GM19372 (cell line): ENCODE results near the gene GNPTAB.
A peak's percentile ranks its signal among the peaks of the same experiment; 100 is the strongest.

Experiments used
- ATAC-seq: cut with Tn5 transposase; IDR thresholded peaks from one replicate; pipeline ENCODE4 v1.9.1; 2021; ENCODE audit warnings: mild to moderate bottlenecking, low read depth, moderate library complexity; ENCODE audit not compliant: unreplicated experiment

GNPTAB gene

DNA sequence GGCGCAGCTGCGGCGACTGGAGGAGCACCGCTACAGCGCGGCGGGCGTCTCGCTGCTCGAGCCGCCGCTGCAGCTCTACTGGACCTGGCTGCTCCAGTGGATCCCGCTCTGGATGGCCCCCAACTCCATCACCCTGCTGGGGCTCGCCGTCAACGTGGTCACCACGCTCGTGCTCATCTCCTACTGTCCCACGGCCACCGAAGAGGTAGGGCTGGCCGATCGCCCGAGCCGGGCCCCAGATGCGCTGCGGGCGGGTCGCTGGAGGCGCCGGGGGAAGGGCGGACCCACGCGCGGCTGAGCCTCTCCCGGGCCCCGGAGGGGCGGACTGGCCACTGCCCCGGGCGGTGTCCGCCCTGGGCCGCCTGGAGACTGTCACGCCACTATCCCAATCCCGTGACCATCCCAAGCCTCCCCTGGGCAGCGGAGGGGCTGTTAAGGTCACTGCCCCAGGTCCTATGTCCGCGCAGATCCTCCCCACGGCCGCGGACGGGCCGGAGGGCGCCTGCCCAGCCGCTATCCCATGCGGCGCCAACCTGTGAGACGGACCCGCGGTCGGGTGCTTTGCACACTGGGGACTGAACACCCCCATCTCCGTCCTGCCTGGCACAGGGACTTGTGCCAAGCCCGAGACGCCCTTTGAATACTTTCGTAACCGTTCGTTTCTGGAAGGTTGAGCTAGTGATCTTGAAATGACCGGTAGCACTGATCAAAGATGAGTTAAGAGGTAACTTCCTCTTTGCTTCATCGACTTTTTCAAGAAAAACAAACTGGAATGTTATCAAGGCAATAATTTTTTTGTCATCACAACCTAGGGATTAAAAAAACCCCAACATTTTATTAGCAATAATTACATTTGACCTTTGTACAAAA is 132.6 kb downstream of the GNPTAB start:
- ATAC-seq = peak; percentile 37

DNA sequence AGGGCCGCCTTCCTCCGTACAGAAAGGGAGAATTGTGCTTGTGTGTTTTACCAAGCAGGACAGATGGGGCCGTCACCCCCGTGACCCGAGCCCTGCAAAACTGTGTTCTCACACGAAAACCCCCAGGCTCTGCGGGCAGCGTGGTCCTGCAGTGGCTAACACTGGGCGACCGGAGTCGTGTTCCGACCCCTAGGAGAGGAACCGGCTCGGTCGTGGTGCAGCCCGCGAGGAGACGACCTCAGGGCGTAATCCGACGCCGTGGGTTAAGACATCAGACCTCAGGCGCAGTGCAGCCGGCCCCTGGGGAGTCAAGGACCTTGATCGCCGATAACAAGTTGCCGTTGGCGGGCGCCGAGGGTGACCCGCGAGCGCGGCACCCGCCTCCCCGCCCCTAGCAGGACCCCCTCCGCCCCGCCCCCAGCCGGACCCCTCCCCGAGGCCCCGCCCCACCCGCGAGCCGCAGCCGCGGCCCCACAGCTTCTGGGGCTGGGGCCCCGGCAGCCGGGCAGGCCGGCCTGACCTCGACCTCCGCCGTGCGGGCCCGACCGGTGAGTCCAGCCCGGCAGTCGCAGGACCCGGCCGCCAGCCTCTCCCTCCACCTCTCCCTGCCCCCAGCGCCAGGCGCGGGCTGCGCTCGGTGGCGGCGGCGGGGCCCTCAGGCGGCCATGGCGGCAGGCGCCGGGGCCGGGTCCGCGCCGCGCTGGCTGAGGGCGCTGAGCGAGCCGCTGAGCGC is 133.4 kb downstream of the GNPTAB start, which contains the start of gene CHPT1:
TSS of gene CHPT1 (plus strand) at position 444 of the 733 bp plus-strand sequence. CDS start at position 666, 222 bp downstream.
- ATAC-seq = peak; percentile 60

DNA sequence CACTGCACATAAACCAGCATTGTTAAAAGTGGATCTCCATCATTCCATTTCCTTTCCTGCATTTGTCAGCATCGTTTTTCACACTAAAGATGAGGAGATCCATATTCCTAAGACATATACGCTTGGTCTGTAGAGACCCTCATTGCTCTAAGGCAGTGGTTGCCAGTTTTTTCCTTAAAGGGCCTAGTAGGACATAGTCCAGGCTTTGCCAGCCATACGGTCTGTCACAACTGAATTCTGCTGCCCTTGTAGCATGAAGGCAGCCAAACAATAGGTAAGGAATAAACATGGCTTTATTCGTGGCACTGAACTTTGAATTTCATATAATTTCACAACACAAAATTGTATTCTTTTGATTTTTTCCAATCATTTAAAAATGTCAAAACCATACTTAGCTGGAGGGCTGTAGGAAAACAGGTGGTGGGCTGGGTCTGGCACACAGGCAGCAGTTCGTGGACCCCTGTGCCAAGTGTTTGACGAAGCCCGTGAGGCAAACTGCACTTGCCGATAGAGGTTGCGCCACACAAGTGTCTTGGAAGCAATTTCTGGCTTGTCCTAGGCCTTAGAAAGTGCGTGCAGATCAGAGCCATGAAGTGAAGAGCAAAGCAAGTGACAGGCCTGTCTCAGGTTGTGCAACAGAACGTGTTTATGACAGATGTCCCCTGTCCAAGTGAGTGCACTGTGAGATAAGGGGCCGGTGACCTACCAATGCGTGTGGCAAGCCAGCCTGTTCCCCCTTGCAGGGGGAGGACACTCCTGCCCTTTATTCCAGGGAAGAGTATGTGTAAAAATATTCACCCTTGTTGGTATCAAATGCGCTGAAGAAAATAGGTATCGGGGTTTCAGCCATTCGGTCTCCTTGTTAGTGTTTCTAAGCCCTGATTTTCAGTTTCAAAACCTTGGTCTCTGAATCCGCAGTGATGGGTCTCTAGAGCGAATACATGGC is 134.2 kb downstream of the GNPTAB start:
- ATAC-seq = no peak

GRCh38 chr12:101695706-101696105 is 135.1 kb downstream of the GNPTAB start:
- ATAC-seq = no peak
